Activated T-helper 17 cell treated with anti-CD3 and anti-CD28 coated beads, Interleukin-2, amount 50 U/mL, for 72 hours (primary cell): ENCODE data around the gene CTPS1. TPM values are rescaled to one million over a fixed set of nuclear protein-coding genes. Genes with fewer than 3 reads are reported as not detected.

Source experiments
- ATAC-seq: fragments of 150-1000 bp; cut with Tn5 transposase; replicated peaks from 2 replicates; pipeline ENCODE4 v1.10.0; 2021; ENCODE audit warnings: mild to moderate bottlenecking, moderate library complexity
- H3K27ac Mint-ChIP-seq: one replicate; pipeline ENCODE4 v1.8.0; 2022; ENCODE audit warnings: mixed read lengths
- H3K27me3 Mint-ChIP-seq: one replicate; pipeline ENCODE4 v1.8.0; 2022; ENCODE audit warnings: mixed read lengths
- H3K36me3 Mint-ChIP-seq: one replicate; pipeline ENCODE4 v1.8.0; 2022; ENCODE audit warnings: low read depth, mild to moderate bottlenecking, mixed read lengths
- H3K4me1 Mint-ChIP-seq: one replicate; pipeline ENCODE4 v1.8.0; 2022; ENCODE audit warnings: mixed read lengths
- H3K4me3 Mint-ChIP-seq: one replicate; pipeline ENCODE4 v1.8.0; 2022; ENCODE audit warnings: mild to moderate bottlenecking, mixed read lengths
- H3K9me3 Mint-ChIP-seq: one replicate; pipeline ENCODE4 v1.8.0; 2022; ENCODE audit warnings: mixed read lengths
- total RNA-seq, 2 donors: library from RNA; stranded (reverse); gene quantifications; one replicate each; pipeline ENCODE4 v1.2.3, GENCODE V29; 2022

Gene CTPS1
- total RNA-seq, 2 donors from 2014 or later = 46.3 to 102 TPM

DNA sequence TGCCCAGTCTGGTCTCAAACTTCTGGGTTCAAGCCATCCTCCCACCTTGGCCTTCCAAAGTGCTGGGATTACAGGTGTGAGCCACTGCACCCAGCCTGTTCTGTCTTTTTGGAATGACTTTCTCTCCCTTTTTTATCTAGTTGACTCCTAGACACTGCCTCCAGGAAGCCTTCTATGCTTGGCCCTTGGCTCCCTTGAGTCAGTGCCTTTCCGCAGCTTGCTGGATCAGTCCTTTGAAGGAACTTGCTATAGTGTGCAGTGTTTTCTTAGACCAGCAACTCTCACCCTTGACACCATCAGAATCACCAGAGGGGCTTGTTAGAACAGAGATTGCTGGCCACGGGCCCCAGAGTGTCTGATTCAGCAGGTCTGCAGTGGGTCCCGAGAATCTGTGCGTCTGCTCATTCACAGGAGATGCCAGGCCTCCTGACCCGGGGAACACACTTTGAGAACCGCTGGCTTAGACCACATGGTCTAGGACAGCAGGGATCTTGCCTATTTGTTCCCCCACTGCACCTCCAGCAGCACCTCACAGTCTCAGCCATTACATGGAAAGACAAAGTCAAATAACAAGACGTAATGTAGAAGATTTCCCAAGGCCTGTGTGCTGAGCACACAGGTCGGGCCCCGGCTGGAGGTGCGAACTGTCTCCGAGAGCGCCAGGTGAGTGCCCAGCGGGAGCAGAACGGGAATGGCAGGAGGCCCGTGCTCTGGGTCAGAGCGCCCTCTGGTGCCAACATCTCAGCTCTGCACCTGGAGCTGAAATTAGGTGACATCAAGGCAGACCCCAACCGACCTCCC is 27.4 kb upstream of the CTPS1 start:
- H3K36me3 Mint-ChIP-seq = no peaks in the 10 kb centered on the region
- no peak overlapping the region for H3K4me3 Mint-ChIP-seq
- no peaks in the 10 kb centered on the region for H3K9me3 Mint-ChIP-seq
- ATAC-seq = peak; percentile 75
- H3K27me3 Mint-ChIP-seq = peaks cover 11% of the 10 kb centered on the region
- H3K4me1 Mint-ChIP-seq = no peaks in the 10 kb centered on the region
- H3K27ac Mint-ChIP-seq = no peak overlapping the region

DNA sequence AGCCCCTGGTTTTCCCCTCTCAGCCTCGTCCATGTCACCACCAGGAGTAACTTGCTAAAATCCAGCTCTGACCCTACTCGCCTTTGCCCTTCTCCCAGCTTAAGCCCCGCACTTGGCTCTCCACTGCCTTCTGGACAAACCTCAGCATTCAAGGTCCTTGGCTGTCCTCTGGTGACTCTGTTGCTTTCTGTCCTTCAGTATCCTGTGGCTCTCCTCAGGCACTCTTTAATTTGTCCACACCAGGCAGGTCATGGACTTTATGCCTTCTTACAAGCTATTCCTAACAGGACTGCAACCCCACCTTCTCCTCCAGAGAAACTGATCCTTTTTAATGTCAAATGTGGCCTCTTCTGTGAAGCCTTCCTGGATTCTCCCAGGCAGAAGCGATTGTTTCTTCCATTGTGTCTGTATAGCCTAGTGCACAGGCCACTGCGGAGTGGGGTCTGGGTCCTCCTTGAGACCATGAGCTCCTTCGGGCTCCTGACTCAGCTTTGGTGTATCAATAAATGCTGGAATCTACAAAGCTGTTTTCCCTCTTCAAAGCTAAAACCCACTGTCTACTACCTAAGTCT is 26.7 kb upstream of the CTPS1 start:
- H3K27ac Mint-ChIP-seq = no peak overlapping the region
- no peaks in the 10 kb centered on the region for H3K36me3 Mint-ChIP-seq
- H3K9me3 Mint-ChIP-seq = no peaks in the 10 kb centered on the region
- peak; percentile 6 for ATAC-seq
- H3K27me3 Mint-ChIP-seq = peaks cover 11% of the 10 kb centered on the region
- no peak overlapping the region for H3K4me3 Mint-ChIP-seq
- H3K4me1 Mint-ChIP-seq = no peaks in the 10 kb centered on the region

DNA sequence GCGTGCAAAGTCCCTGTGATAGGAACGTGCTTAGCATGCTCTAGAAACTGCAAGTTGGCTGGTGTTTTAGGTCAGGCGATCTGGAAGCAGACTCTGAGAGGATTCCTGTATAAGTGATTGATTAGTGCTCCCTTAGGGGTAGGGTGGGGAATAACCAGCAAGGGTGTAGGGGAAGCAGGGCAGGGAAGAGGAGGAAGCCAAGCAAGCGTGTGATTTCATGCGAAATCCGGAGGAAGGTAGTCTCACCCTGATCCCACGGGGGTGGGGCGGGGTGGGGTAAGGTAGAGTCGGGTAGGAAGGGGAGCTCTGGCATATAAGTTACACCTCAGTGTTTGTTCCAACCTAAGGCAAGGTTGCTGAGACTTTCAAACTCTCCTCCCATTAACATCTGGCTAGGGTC is 24.9 kb upstream of the CTPS1 start:
- peaks cover 7% of the 10 kb centered on the region for H3K27me3 Mint-ChIP-seq

DNA sequence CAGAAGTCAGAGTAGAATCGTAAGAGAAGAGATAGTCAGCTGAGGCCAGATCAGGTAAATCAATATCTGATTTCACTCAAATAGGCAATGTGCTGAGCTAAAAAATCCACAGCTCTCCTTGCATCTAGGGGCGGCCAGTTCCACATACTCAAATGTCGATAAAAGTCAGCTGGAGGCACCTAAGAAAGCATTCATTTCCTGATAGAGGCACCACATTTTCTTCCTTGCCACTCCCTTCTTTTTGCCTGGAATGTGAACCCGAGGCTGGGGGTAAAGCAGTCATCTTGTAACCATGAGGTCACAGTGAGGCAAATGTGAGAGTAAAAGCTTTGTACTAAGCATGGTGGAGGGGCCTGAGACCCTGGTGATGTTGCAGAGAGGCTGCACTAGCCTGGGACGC is 24.2 kb upstream of the CTPS1 start:
- Mint-ChIP-seq H3K27me3 (peaks cover 7% of the 10 kb centered on the region), H3K4me3 (no peak overlapping the region), H3K9me3 (no peaks in the 10 kb centered on the region), H3K27ac (no peak overlapping the region), H3K36me3 (no peaks in the 10 kb centered on the region), H3K4me1 (no peaks in the 10 kb centered on the region)
- ATAC-seq = no peak

More for the DNA sequence above, 24.9 kb upstream of the CTPS1 start:
- no peaks in the 10 kb centered on the region for H3K4me1 Mint-ChIP-seq
- H3K4me3 Mint-ChIP-seq = no peak overlapping the region
- no peaks in the 10 kb centered on the region for H3K36me3 Mint-ChIP-seq
- no peak for ATAC-seq
- no peaks in the 10 kb centered on the region for H3K9me3 Mint-ChIP-seq
- no peak overlapping the region for H3K27ac Mint-ChIP-seq

DNA sequence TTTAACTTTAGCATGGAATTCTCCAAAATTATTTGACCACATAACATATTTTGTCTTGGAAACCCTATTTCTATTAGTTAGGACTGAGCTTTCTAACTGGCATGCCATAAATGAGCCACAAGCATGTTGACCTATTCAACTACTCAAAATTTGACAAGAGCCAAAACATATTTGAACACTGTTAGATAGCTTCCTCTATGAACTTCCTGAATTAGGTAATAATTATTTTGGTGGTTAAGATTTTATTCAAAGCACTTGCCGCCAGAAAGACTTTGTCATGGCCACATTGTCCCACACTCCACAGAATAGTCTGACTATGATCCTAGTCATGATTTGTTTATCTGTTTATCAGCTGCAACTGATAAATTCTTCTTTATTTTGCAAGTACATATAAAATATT is 23.1 kb upstream of the CTPS1 start:
- H3K36me3 Mint-ChIP-seq = no peaks in the 10 kb centered on the region
- H3K4me3 Mint-ChIP-seq = no peak overlapping the region
- H3K9me3 Mint-ChIP-seq = no peaks in the 10 kb centered on the region
- H3K27ac Mint-ChIP-seq = no peak overlapping the region
- no peaks in the 10 kb centered on the region for H3K4me1 Mint-ChIP-seq
- no peak for ATAC-seq
- H3K27me3 Mint-ChIP-seq = peaks cover 7% of the 10 kb centered on the region

DNA sequence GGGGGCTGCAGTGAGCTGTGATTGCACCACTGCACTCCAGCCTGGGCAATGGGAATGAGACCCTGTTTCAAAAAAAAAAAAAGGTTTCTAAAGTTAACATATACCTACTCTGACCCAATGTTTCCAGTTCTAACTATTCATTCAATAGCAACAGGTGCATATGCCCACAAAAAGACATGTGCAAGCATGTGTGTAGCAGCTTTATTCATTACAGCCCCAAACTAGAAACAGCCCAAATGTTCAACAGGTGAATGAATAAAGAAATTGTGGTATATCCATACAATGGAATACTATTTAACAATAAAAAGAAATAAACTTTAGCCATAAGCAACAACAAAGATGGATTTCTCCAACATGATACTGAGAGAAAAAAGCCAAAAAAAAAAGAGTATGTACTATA is 21.3 kb upstream of the CTPS1 start:
- H3K9me3 Mint-ChIP-seq = no peaks in the 10 kb centered on the region
- peaks cover 4% of the 10 kb centered on the region for H3K27me3 Mint-ChIP-seq
- ATAC-seq = no peak
- H3K4me3 Mint-ChIP-seq = no peak overlapping the region
- no peaks in the 10 kb centered on the region for H3K36me3 Mint-ChIP-seq
- no peak overlapping the region for H3K27ac Mint-ChIP-seq
- no peaks in the 10 kb centered on the region for H3K4me1 Mint-ChIP-seq

DNA sequence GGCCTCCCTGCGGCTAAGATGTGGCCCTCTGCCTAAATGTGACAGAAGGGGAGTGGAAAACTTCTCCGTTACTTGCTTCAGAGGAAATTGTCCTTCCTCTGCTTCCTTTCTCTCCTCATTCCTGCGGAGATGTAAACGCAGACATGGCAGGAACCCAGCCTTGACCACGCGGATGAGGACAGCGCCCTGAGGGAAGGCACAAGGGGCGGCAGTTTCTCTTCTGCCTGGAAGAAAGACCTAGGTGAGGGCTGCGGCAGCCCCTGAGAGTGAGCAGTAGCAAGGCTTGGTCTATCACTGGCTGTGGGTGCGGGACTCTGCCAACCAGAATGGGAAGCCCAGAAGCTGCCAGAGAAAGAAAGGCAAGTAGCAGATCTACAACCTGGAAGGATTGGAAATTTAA is 14.0 kb upstream of the CTPS1 start:
- Mint-ChIP-seq H3K27me3 (no peaks in the 10 kb centered on the region), H3K27ac (no peak overlapping the region), H3K9me3 (no peaks in the 10 kb centered on the region), H3K36me3 (no peaks in the 10 kb centered on the region), H3K4me1 (no peaks in the 10 kb centered on the region), H3K4me3 (no peak overlapping the region)
- no peak for ATAC-seq

DNA sequence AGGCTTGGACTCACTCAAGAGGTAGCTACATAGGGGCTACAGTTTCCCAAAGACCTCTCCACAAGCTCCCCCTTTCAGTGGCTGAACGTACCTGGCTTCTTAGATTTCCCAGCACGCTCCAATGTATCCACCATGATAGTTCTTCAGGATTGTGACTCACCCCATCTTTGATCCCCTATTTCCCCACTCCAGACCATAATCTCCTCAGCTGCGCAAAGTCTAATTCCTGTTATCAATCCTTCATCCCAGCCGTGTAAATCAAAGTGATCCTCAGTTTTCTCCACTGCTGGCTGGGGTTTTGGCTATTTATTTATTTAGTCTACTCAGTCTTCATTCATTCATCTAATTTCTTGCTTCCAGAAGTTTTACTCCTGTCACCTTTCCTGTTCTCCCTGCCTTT is 13.1 kb upstream of the CTPS1 start:
- Mint-ChIP-seq H3K27ac (peak overlapping the region; percentile 41), H3K27me3 (no peaks in the 10 kb centered on the region), H3K4me1 (no peaks in the 10 kb centered on the region), H3K4me3 (no peak overlapping the region), H3K36me3 (no peaks in the 10 kb centered on the region), H3K9me3 (no peaks in the 10 kb centered on the region)
- ATAC-seq = no peak

DNA sequence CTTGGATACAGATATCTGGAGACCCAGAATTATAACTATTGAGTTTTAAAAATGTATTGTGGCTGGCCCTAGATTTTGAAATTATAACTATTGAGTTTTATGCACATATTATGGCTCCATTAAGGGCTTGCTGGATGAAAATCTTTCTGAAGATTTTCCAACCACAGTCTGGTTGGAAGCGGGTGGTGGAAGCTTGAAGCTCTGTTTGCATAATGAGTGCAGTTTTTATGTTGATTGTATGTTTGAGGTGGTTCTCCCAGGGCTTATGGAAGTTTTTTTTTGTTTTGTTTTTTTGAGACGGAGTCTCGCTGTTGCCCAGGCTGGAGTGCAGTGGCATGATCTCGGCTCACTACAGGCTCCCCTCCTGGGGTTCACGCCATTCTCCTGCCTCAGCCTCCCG is 10.1 kb upstream of the CTPS1 start:
- no peaks in the 10 kb centered on the region for H3K36me3 Mint-ChIP-seq
- no peak overlapping the region for H3K27ac Mint-ChIP-seq
- no peaks in the 10 kb centered on the region for H3K9me3 Mint-ChIP-seq
- no peaks in the 10 kb centered on the region for H3K4me1 Mint-ChIP-seq
- no peaks in the 10 kb centered on the region for H3K27me3 Mint-ChIP-seq
- no peak overlapping the region for H3K4me3 Mint-ChIP-seq
- no peak for ATAC-seq

DNA sequence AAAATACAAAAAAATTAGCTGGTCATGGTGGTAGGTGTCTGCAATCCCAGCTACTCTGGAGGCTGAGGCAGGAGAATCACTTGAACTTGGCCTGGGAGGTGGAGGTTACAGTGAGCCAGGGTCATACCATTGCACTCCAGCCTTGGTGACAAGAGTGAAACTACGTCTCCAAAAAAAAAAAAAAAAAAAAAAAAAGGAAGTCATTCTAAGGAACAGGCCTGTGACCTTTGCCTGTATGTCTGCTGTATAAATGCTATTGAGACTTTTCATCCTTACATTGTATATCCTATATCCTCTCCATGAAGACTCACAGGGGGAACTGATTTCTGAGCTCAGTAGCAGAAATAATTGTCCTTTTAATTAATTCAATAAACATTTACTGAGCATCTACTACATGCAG is 7.5 kb upstream of the CTPS1 start:
- no peak for ATAC-seq
- Mint-ChIP-seq H3K9me3 (no peaks in the 10 kb centered on the region), H3K4me3 (no peak overlapping the region), H3K27ac (no peak overlapping the region), H3K4me1 (peaks cover 4% of the 10 kb centered on the region), H3K36me3 (no peaks in the 10 kb centered on the region), H3K27me3 (no peaks in the 10 kb centered on the region)

DNA sequence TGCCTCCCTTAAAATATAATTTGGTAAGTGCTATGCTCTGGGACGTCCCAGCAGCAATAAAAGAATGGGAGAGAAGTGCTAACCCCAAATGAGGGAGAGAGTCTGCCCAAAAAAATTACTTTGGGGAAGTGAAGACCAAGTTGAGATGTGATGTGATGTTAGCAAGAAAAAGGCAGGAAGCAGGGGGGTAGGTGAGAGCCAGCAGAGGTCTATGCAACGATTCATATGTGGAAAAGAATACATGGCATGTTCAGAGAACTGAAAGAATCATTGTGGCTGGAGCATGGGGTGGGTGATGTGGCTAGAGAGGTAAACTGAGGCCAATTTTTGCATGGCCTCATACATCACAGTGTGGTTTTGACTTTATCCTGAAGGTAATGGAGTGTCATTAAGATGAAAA is 5.6 kb upstream of the CTPS1 start:
- H3K27me3 Mint-ChIP-seq = no peaks in the 10 kb centered on the region
- peaks cover 4% of the 10 kb centered on the region for H3K4me1 Mint-ChIP-seq
- H3K36me3 Mint-ChIP-seq = no peaks in the 10 kb centered on the region
- peak; percentile 31 for ATAC-seq
- H3K9me3 Mint-ChIP-seq = no peaks in the 10 kb centered on the region
- H3K27ac Mint-ChIP-seq = no peak overlapping the region
- no peak overlapping the region for H3K4me3 Mint-ChIP-seq

DNA sequence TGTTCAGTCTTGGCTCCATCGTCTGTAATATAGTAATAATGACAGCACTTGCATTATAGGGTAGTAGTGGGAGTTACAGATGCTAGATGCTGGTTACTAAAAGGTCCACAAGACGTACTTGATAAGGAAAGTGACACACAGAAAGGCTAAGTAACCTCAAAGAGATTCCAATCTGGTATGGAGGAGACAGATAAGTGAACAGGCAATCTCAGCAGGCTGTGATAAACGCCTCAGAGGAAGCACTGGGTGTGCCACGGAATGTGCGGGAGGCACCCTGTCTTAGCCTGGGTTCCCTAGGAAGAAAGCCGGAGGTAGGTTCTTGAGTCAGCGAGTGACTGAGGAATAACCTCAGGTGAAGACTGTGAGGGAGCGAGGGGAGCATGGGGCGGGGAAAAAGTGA is 4.6 kb upstream of the CTPS1 start:
- H3K27me3 Mint-ChIP-seq = no peaks in the 10 kb centered on the region
- H3K36me3 Mint-ChIP-seq = no peaks in the 10 kb centered on the region
- H3K27ac Mint-ChIP-seq = no peak overlapping the region
- no peaks in the 10 kb centered on the region for H3K9me3 Mint-ChIP-seq
- no peak overlapping the region for H3K4me3 Mint-ChIP-seq
- no peak for ATAC-seq
- peaks cover 4% of the 10 kb centered on the region for H3K4me1 Mint-ChIP-seq

DNA sequence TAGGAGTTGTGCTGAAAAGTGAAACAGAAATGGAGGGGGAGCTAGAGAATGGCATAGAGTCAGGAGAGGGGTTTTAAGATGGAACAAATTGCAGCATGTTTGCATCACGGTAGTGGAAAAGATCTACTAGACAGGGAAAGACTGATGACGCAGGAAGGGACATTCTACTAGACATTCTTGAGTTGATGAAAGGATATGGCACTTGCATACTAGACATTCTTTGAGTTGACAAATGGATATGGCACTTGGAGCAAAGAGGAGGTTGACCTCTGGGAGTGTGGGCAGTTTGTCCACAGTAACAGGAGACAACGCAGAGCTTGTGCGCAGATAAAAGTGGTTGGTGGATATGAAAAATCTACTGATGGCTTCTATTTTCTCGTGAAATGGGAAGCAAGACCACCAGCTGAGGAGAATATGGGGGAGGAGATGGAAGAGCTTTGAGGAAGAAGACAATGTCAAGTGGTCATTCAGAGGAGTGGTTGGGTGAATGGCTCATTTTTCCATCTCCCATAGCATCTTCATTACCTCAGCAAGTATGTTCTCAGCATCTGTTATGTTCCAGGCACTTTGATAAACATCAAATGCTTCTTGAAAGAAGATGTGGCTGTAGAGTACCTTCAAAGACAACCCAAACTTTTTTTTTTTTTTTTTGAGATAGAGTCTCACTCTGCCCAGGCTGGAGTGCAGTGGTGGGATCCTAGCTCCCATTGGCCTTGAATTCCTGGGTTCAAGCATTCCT is 2.4 kb upstream of the CTPS1 start:
- Mint-ChIP-seq H3K4me3 (no peak overlapping the region), H3K36me3 (peaks cover 18% of the 10 kb centered on the region), H3K9me3 (no peaks in the 10 kb centered on the region), H3K4me1 (peaks cover 13% of the 10 kb centered on the region), H3K27me3 (no peaks in the 10 kb centered on the region), H3K27ac (no peak overlapping the region)
- ATAC-seq = no peak

DNA sequence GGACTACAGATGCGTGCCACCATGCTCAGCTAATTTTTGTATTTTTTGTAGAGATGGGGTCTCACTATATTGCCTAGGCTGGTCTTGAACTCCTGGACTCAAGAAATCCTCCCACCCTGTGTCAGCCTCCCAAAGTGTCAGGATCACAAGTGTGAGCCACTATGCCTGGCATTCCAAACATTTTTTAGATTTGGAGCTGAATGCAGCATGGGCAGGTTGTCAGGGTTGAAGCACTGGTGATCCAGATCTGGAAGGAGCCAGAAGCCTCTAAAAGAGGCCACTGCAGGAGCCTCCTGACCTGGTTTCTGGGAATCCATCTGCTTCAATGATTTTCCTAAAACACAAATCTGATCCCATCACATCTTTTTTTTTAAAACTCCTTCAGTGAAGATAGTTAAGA is 1.8 kb upstream of the CTPS1 start:
- H3K4me1 Mint-ChIP-seq = peaks cover 15% of the 10 kb centered on the region
- H3K27ac Mint-ChIP-seq = no peak overlapping the region
- H3K9me3 Mint-ChIP-seq = no peaks in the 10 kb centered on the region
- no peak for ATAC-seq
- no peak overlapping the region for H3K4me3 Mint-ChIP-seq
- H3K27me3 Mint-ChIP-seq = no peaks in the 10 kb centered on the region
- H3K36me3 Mint-ChIP-seq = peaks cover 24% of the 10 kb centered on the region

DNA sequence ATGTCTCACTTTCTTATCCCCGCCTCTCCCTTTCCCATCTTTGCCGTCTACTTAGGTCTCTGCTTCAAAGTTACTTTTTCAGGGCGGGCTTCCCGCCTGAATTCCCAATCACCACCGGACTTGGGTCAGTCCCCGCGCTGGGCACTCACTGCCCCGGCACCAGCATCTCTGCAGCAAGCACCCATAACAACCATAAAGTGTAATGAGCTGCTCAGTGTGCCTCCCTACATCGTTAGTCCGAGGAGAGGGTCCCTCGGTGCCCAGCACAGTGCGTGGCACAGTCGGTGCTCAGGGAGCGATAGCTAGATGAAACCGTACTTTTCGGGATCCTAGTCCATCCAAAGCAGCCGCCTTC is 633 bp upstream of the CTPS1 start:
- peaks cover 23% of the 10 kb centered on the region for H3K4me1 Mint-ChIP-seq
- H3K27ac Mint-ChIP-seq = peak overlapping the region; percentile 87
- peak overlapping the region; percentile 81 for H3K4me3 Mint-ChIP-seq
- no peaks in the 10 kb centered on the region for H3K9me3 Mint-ChIP-seq
- no peaks in the 10 kb centered on the region for H3K27me3 Mint-ChIP-seq
- no peak for ATAC-seq
- peaks cover 36% of the 10 kb centered on the region for H3K36me3 Mint-ChIP-seq
